GM19035 (cell line): Measurements from ENCODE around the gene SNAPC1.
A peak's percentile ranks its signal among the peaks of the same experiment; 100 is the strongest.

ENCODE experiments used
- ATAC-seq: cut with Tn5 transposase; IDR thresholded peaks from one replicate; pipeline ENCODE4 v1.9.1; 2021; ENCODE audit not compliant: unreplicated experiment

The SNAPC1 gene

DNA sequence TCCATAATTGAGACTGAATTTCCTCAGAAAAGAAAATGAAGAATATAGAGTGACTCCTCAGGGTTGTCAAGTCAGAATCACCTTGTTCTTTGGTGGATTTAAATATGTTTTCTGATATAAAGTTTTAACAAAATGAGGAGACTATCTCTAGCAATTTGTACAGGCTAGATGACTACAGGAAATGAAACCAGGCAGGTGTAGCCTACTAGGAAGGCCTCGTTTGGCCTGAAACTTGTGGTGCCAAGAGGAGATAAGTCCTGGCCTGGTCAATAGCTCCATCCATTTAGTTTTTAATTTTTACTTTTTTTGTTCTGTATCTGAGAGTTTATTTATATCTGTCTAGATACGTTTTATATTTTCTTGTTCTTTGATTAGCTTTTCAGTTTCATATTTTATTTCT is 41.5 kb downstream of the SNAPC1 start:
- no peak for ATAC-seq

DNA sequence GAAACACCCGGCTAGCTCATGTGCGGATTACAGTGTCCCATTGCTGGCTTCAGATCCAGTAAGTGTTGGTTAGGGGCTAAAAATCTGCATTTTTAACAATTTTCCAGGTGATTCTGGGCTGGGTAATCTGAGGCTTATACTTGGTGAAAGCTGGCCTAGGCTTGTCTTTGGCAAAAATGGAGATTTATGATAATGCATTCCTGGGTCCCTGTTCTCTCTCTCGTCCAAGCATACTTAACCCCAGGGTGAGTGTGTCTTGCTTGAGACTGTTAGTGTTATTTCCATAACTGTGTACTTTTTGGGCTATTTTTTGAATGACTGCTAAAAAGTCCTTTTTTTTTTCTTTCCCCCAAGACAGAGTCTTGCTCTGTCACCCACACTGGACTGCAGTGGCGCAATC is 43.2 kb downstream of the SNAPC1 start:
- no peak for ATAC-seq

DNA sequence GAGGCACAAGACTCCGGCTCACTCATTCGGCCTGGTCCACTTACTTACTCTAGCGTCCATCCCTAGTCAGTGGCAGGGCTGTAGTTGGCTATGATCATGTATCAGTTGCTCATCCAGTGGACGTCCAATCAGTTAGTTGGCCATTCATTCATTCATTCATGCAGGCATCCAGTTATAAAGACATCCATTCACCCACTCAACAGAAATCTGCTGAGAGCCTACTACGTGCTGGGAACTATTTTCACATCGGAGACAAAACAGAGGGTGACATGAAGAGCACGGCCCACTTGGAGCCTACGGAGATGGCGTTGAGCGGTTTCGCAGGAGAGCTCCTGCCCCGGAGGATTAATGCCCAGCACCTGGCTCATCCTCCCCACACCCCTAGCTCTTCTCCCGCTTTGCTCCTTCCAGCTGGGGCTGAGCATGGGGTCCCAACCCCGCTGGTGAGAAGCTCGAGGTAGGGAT is 49.7 kb downstream of the SNAPC1 start:
- ATAC-seq = no peak

DNA sequence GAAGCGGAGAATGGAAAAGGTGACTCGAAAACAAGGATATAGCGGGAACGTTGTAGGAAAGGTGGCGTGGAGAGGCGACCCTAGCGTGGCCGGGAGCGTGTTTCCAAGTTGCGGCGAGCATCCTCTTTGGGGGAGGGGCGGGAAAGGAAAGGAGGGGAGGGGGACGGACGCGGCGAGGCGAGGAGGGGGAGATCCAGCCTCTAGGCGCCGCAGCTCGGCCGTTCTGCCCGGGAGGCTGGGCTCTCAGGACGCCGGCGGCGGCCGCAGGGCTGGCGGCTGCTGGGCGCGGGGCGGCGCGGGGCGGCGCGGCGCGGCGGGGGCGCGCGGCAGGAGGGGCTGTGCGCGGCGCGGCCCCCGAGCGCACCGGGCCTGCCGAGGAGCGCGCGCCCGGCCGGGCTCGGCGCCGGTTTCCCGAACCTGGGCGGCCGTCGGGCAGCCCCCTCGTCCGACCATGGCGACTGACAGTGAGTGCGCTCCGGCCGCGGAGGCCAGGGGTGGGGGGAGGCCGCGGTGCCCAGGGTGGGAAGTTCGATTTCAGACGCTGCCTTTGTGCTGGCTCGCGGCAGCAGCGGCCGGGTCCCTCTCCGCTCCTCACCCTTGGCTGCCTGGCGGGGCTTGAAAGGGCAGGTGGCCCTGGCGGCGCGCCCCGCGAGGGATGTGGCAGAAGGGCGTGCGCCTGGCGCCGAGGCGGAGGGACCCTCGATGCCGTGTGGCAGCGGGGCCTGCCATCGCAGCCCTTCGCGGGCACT is 50.3 kb downstream of the SNAPC1 start, which contains the start of gene SYT16:
SYT16 (plus strand) TSS at position 357 of the 749 bp plus-strand sequence.
- ATAC-seq = no peak

DNA sequence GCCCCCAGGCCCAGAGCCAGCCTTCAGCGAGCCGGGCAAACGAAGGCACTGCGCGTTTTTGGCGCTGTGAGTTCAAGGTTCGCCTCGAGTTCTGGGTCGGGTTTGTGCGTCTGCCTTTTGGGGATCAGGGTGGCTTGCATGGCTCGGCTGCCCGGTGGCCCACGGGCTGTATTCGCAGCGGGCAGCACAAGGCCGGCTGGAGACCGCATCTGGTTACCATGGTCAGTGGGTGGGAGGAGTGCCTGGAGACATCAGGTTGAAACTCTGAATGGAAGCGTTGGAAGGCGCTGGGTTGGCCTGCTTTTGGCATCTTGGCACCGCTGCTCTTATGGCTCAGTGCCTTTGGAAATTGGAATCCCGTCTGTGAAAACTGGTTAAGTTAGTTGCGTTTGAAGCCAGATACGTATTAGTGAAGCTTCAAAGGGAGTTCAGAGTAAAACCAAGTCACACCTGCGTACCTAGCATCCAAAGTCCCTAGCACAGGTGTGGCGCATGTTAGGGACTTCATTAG is 50.9 kb downstream of the SNAPC1 start:
- no peak for ATAC-seq

DNA sequence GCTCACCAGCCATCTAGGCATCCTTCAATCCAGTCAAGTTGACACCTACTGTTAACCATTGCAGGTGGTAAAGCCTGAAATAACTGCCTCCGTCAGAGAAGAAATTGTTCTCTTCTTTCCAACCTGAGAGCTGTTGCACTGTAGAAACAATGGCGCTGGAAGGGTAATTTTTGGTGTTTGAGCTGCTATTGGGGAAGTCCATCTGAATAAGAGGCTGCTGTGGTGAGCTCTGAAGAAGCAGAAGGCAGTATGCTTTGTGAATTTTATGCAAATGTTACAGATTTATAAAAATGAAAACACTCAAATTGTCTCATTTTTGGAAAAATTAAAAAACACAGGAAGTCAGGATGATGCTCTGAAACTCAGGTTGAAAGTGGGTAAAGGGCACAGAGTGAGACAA is 60.2 kb downstream of the SNAPC1 start:
- ATAC-seq = no peak

DNA sequence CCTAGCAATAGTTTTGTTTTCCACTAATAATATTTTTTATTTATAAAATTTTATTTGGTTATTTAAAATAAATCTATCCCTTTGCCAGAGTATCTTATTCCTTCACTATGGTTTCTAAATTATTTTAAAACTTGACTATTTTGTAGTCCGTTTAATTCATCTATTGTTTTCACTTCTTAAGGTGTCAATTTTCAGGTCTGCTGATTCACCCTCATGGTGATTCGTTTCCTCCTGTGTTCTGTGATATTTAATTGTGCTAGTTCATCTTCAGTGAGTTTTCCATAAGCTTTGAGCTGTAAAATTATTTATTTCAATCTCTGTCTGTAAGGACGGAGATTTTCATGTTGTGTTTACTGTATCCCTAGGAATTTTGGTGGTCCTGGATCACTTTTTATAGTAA is 70.6 kb downstream of the SNAPC1 start:
- no peak for ATAC-seq

DNA sequence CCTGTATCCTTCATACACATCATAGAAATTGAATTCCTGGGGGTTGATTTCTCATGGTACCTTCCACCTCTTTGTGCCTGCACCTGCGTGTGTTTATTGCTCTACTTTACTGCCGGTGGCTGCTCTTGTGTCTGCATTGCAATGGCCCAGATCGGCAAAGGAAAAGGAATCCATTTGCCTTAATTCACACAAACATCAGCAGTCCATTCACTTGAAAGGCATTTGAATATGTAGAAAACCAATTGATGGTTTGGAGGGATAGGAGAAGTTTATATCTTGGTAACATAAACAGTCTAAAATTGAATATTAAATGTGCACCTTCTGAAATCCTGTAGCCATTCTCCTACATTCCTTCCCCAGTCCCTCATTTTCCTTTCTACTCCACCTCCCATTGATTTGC is 74.0 kb downstream of the SNAPC1 start:
- no peak for ATAC-seq

DNA sequence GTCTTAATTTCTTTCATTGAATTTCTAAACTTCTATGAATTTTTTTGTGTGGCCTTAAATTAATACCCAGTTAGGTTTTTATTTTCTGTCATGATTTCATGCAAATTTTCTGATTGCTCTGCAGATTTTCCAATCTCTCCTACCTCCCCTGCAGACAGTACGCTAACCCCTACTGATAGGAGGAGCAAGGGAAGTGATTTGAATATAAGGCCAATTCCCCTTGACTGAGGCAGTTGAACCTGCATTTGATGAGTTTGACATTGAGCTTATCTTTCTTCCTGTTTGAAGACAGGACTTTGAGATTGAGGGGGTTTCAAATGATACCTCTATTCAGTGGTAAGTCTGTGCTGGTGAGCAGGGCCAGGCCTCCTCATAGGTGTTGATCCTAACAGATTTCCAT is 74.6 kb downstream of the SNAPC1 start:
- no peak for ATAC-seq

DNA sequence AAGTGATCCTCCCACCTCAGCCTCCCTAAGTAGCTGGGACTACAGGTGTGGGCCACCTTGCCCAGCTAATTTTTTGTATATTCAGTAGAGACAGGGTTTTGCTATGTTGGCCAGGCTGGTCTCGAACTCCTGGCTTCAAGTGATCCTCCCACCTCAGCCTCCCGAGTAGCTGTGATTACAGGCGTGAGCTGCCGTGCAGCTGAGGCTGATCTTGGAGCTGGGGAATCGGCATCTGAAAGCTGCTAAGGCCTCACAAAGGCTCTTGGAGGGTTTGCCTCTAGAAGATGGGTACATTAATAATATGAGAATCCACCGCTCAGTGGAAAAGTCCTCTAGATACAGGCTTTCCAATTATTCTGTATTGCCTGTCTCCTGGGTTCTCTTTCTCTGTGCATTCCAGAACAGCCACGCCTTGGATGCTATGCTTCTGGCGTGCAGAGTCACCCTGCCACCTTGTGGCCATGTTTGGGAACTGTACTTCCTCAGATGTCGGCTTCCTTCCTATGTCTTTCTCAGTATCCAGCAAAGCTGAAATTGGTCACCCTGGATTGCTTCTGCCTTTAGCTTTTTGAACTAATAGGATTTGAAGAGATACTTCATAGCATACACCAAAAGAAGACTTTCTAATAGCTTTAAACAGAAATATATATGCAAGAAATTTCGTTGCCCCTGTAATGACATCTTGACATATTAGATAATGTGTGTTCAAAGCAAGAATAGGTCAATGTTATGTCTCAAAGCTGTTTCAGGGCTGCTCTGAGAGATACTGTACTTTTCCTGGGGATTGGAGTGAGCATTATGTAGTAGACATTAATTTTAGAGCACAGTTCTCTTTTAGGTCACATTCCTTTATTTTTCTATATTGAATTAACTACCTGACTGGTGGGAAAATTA is 75.4 kb downstream of the SNAPC1 start:
- peak; percentile 80 for ATAC-seq

DNA sequence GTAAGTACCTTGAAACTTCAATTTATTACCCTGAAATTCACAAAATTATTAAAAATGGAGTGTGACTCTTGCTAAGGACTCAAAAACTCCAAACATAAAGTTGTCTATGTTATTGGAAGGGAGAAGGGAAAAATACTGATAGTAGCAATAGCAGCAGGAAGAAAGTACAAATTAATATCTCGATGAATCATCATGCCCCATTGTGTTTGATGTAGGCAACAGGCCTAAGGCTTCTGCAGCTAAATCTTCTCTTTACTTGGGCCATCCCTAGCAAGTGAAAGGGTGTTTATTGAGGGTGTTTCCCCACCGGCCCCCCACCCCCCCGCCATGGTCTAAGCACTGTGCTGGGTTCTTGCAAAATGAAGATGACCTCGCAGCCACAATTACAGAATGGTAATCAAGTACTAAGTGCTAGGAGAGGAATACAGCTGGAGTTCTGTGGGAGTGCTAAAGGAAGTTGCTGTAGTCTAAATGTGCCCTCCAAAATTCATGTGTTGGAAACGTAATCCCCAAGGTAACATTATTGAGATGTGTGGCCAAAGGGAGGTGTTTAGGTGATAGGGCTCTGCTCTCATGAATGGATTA is 76.5 kb downstream of the SNAPC1 start:
- no peak for ATAC-seq

DNA sequence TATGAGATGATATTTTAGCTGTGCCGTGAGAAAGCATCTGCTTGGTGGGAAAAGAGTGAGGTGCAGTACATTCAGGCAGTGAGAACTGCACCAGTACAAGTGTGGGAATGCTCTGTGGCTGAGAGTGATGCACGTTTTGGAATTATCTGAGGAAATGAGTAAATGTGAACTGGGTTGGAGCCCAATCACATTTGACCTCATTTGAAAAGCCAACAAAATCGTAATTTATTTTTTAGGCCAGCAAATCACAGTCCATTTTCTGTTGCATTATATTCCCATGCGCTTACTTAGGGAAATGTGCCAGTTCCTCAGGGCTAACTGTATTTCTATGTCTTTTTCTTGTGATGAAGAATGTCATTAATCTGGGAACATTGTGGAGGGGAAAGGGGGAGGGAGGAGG is 77.3 kb downstream of the SNAPC1 start:
- no peak for ATAC-seq

DNA sequence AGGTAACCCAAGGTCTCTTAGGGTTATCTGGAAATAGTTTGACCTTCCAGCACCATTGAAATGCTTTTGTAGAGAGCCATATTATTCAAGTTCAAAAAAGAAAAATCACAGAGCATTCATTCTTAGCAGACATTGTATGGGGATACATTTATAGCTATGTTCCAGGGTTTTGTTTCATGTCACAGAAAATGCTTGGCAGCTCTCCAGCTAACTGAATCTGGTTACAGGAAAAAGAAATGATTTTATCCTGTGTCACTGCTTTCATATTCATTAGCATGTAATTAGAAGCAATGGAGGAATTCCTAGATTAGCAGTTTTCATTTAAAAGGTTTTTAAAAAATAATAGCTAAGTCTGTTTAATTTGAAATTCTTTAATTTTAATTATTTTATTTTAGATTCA is 78.9 kb downstream of the SNAPC1 start:
- ATAC-seq = no peak
